Epithelial cell of prostate (primary cell): ENCODE results near the gene FBXL20.
"Not testable (repeated sequence)": the region's sequence is repeated elsewhere in the genome, so short reads cannot be mapped to it uniquely, and the experiment has no call there.

Experiments used
- DNase-seq: peaks from one replicate; pipeline ENCODE4 v3.0.0-alpha.2; 2011; ENCODE audit warnings: low read depth, low spot score
- H3K27ac ChIP-seq: fragments of 450-650 bp; 2 replicates; pipeline ENCODE4 v1.5.1; 2017; ENCODE audit warnings: mild to moderate bottlenecking

The FBXL20 gene

DNA sequence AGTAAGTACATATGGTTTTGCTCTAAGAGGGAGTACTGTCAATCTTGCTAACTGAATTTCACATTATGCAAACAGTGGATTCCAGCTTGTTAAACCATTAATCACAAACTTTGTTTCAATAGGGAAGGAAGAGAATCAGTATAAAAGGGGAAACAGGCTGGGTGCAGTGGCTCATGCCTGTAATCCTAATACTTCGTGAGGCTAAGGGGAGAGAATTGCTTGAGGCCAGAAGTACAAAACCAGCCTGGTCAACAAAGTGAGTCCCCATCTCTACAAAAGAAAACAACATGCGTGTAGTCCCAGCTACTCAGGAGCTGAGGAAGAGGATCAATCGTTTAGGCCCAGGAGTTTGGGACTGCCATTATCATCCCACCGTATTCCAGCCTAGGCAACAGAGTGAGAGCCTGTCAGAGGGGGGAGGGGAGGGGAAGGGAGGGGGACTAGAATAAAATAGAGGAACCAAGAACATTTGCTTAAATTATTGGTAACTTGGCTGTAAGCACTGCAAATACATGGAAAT lies 65.7 kb downstream of the FBXL20 start:
- H3K27ac ChIP-seq, result no peak overlapping the region
- no peak for DNase-seq

DNA sequence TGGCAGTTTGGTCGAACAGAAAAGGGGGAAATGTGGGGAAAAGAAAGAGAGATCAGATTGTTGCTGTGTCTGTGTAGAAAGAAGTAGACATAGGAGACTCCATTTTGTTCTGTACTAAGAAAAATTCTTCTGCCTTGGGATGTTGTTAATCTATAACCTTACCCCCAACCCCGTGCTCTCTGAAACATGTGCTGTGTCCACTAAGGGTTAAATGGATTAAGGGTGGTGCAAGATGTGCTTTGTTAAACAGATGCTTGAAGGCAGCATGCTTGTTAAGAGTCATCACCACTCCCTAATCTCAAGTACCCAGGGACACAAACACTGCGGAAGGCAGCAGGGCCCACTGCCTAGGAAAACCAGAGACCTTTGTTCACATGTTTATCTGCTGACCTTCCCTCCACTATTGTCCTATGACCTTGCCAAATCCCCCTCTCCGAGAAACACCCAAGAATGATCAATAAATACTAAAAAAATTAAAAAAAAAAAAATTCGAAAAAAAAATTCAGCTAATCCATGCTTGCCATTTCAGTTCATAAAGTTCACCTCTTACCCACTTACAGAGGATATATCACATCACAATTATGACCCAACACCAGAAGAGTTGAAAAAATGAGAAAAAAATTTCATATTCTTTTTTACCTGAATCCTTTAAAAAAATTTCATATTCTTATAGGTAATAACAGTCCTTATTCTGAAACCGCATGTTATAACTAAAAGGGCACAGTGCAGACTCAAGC lies 67.2 kb downstream of the FBXL20 start:
- H3K27ac ChIP-seq, DNase-seq: not testable (repeated sequence)

DNA sequence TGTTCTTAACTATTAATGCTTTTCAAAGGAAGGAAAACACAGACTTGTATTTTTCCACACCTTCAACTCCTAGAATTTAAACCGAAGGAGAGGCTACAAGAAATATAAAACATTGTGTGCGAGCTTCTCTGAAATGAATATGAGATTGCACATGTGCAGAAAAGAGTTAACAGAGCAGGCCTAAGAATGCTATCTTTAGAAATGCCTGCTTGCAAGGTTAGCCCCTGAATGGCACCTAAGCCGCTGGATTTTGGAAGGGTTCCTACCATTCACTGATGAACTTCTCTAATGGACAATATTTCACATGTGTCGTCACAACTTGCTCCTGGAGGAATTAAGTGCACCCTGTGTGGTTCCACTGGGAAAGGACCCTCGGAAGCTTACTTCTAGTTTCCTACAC lies 69.3 kb downstream of the FBXL20 start:
- H3K27ac ChIP-seq, result no peak overlapping the region
- no peak for DNase-seq

DNA sequence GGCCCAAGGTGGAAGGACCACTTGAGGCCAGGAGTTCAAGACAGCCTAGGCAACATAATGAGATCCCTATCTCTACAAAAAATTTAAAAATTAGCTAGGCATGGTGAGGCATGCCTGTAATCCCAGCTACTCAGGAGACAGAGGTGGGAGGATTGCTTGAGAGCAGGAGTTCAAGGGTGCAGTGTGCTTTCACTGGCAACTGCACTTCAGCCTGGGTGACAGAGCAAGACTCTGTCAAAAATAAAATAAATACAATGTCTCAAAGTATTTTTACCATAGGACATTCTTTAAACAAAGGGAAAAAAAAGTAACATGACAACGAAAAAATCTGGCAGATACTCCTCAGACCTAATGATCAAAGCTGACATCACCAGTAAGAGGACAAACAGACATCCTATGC lies 72.6 kb downstream of the FBXL20 start:
- no peak overlapping the region for H3K27ac ChIP-seq
- DNase-seq, result no peak

DNA sequence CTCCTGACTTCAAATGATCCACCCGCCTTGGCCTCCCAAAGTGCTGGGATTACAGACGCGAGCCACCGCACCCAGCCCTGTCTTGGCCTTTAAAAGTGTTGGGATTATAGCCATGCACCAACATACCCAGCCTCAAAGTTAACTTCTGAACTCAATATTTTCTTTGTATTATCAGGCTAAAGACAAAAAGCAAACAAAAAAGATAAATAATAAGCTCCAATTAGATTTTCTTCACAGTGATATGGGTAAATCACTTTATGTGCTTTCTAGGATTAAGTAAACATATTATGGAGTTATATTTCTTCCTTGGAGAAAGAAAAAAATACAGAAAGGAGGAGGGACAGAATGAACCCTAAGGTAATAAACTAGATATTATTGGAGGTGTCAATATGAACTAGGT lies 74.3 kb downstream of the FBXL20 start:
- no peak for DNase-seq
- H3K27ac ChIP-seq, result no peak overlapping the region

DNA sequence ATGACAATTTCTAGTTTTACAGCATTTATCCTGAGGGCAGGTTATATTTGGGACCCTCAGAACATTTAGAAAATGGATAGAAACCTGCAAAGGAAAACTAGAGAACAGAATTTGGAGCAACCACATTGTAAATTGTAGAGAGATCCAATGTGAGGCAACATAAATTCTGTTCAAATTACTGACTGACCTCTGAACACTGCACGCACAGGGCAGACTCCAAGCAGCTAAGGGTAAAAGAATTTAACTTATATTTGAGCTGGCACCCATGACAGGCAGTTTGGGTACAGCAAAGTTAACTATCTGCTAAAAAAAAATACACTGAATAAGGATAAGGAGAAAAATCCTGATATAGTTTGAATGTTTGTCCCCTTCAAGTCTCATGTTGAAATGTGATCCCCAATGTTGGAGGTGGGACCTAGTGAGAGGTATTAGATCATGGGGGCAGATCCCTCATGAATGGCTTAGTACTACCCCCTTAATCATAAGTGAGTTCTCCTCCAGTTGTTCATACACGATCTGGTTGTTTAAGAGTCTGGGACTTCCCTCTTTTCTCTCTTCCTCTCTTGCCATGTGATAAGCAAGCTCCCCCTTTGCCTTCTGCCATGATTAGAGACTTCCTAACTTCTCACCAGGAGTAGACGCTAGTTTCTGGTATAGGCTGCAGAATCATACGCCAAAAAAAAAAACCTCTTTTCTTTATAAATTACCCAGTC lies 75.7 kb downstream of the FBXL20 start:
- DNase-seq, result no peak
- no peak overlapping the region for H3K27ac ChIP-seq

DNA sequence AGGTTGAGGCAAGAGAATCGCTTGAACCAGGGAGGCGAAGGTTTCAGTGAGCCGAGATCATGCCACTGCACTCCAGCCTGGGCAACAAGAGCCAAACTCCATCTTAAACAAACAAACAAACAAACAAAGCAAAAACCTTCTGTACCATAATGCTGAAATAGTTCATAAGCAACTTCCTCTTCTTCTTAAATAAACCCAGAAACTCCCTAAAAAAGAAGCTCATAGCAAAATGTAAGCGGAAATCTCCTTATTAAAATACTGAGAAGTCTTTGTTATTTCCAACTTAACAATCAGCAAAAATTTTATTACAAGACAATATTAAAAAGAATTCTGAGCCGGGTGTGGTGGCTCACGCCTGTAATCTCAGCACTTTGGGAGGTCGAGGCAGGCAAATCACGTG lies 82.8 kb downstream of the FBXL20 start:
- no peak for DNase-seq

DNA sequence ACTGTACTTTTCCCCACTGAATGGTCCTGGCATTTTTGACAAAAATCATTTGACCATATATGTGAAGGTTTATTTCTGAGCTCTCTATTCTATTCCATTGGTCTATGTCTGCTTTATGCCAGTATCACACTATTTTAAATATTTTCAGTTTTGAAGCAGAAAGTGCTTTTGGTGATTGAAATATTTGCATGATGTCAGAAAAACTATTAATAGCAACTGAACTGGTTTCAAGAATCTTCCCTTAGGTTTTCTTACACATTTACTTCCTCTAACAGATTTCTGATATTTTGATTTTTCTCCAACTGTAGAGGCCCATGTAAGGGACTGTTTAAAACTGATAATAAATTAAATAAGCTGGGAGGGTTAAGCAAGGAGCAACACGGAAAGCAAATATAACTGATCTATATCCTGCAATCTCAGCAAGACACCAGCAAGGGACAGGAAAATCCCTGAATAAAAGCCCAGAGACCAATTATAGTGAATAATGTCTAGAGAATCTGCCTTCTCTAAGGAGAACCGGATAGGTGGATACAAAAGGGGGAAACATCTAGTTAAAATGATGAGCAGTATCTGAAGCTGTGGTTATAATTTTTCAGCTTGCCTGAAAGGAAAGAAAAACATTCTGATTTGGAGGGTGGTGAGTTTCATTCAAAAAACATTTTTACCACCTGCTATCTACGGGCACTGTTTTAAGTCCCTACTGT lies 94.8 kb downstream of the FBXL20 start:
- no peak overlapping the region for H3K27ac ChIP-seq
- no peak for DNase-seq

More for the DNA sequence above, 82.8 kb downstream of the FBXL20 start:
- no peak overlapping the region for H3K27ac ChIP-seq

DNA sequence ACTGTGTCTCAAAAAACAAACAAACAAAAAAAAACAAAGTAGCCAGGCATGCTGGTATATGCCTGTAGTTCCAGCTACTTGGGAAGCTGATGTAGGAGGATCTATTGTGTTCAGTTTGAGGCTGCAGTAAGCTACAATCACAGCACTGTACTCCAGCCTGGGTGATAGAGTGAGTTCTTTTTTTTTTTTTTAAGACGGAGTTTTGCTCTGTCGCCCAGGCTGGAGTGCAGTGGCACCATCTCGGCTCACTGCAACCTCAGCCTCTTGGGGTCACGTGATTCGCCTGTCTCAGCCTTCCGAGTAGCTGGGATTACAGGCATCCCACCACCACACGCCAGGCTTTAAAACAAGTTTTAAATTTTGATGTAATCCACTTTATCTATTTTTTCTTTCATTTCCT lies 95.4 kb downstream of the FBXL20 start:
- H3K27ac ChIP-seq, result no peak overlapping the region
- no peak for DNase-seq

DNA sequence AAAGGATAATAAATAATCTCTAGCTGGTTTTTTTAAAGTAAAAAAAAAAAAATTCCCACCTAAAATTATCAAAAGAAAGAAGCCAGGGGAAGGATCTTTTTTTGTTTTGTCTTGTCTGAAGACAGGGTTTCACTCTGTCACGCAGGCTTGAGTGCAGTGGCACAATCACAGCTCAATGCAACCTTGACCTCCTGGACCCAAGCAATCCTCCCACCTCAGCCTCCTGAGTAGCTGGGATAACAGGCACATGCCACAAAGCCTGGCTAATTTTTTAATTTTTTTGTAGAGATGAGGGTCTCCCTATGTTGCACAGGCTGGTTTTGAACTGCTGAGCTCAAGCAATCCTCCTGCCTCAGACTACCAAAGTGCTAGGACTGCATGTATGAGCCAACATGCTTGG lies 97.2 kb downstream of the FBXL20 start:
- DNase-seq, result no peak

DNA sequence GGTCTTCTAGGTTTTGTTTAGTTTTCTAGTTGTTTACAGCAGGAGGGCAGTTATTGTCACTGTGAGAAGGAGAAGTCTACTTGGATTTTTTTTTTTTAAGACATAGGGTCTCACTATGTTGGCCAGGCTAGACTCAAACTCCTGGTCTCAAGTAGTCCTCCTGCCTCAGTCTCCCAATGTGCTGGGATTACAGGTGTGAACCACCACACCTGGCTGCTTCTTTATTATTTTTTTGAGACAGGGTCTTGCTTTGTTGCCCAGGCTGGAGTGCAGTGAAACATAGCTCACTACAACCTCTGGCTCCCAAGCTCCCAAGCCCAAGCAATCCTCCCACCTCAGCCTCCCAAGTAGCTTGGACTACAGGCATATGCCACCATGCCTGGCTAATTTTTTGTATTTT lies 107.4 kb downstream of the FBXL20 start:
- no peak overlapping the region for H3K27ac ChIP-seq
- no peak for DNase-seq

More for the DNA sequence above, 97.2 kb downstream of the FBXL20 start:
- no peak overlapping the region for H3K27ac ChIP-seq

DNA sequence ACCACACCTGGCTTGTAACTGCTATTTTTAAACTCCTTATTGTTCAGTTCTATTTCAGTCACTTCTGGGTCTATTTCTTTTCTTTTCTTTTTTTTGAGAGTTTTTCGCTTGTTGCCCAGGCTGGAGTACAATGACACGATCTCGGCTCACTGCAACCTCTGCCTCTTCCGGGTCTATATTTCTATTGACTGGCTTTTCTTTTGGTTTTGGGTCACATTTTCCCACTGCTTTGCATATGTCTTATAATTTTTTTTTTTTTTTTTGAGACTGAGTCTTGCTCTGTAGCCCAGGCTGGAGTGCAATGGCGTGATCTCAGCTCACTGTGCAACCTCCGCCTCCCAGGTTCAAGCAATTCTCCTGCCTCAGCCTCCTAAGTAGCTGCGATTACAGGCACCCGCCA lies 108.9 kb downstream of the FBXL20 start:
- H3K27ac ChIP-seq, DNase-seq: not testable (repeated sequence)

DNA sequence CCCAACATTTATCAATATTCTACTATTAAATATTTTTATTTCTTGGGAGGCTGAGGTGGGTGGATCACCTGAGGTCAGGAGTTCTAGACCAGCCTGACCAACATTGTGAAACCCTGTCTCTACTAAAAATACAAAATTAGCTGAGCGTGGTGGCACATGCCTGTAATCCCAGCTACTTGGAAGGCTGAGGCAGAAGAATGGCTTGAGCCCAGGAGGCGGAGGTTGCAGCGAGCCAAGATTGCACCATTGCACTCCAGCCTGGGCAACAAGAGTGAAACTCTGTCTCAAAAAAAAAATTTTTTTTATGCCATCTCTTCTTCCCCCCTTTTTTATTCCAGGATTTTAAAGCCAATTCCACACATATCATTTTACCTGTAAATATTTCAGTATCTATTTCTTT lies 114.9 kb downstream of the FBXL20 start:
- DNase-seq, H3K27ac ChIP-seq: not testable (repeated sequence)

DNA sequence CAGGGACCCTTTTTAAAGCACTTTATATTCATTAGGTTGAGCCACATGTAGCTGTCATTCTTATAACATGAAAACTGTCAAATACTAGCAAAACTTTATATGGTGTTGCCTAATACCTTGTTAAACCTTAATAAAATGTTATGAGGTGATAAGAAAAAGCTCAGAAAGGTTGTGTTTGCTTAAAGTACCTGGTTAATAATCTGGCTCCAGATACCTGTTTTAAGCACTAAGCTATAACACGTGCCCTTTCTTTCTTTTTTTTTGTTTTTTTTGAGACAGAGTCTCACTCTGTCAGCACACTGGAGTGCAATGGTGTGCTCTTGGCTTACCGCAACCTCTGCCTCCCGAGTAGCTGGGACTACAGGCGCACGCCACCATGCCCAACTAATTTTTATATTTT lies 116.7 kb downstream of the FBXL20 start:
- H3K27ac ChIP-seq, result no peak overlapping the region
- DNase-seq, result no peak

DNA sequence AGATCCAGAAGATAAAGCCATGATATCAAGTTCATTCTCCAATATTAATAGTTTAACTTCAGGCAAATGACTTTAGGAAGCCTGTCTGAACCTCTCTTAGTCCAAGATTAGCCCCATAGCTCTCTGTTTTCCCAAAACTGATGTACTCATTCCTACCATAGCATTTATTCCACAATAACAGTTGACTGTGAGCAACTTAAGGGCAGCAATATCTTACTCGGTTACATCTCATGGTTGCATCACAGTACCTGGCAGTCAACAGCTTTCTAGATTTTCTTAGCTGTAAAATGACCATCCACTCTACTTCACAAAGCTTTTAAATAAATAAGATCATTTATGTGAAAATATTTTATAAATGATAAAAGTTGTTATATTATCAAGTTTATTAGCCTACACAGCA lies 117.5 kb downstream of the FBXL20 start:
- no peak overlapping the region for H3K27ac ChIP-seq
- DNase-seq, result no peak

DNA sequence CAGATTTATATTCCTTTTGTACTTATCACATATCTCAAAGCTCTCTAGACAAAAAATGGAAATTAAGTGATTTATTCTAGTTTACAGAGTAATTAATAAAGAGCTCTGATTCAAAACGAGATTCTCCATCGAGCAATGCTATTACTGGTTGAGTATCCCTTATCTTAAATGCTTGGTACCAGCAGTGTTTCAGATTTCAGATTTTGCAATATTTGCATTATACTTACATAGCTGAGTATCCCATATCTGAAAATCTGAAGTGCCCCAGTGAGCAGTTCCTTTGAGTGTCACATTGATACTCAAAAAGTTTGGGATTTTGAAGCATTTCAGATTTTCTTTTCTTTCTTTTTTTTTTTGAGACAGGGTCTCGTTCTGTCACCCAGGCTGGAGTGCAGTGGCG lies 118.3 kb downstream of the FBXL20 start:
- no peak for DNase-seq
- H3K27ac ChIP-seq, result no peak overlapping the region

DNA sequence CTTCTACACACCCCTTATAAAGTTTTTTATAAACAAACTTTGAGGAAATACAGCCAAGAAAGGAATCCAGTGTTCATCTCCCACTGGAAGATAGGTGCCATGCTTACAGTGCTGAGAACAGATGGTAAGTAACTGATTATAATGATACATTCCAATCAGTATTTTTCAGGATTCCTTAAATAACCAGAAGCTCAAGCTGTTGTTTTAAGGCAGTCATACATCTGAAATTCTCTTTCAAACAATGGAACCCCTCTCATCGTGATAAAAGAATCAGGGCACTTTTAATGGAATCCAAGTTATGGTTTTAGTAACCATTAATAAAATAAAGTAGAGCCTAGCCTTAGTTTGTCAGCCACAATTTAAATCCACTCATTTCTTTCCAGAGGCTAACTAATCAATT lies 119.6 kb downstream of the FBXL20 start:
- DNase-seq, result no peak
- no peak overlapping the region for H3K27ac ChIP-seq

DNA sequence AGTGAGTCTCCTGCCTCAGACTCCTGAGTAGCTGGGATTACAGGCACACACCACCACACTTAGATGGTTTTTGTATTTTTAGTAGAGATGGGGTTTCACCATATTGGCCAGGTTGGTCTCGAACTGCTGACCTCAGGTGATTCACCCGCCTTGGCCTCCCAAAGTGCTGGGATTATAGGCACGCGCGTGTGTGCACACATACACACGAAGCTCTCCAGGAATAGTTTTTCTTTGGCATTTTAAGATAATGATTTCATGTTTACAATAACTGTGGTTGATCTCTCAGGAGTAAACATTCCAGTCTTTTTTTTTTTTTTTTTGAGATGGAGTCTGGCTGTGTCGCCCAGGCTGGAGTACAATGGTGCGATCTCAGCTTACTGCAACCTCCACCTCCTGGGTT lies 123.2 kb downstream of the FBXL20 start:
- not testable (repeated sequence) for H3K27ac ChIP-seq, DNase-seq

DNA sequence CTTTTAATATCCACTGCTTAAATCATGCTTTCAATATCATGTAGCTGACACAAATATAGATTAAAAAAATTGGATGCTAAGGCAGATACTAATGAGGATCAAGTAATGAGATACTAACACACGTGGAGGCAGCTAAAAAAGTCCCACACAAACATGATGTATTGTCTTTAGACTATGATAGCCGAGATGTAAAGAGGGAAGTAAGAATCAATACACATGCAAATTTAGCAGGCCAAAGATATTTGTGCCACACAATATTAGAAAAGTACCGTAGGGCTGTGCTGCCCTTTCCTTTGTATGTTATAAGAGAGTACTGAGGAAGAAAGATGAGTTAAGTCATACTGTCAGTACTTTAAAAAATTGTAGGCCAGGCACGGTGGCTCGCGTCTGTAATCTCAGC lies 124.3 kb downstream of the FBXL20 start:
- no peak overlapping the region for H3K27ac ChIP-seq
- DNase-seq, result no peak

DNA sequence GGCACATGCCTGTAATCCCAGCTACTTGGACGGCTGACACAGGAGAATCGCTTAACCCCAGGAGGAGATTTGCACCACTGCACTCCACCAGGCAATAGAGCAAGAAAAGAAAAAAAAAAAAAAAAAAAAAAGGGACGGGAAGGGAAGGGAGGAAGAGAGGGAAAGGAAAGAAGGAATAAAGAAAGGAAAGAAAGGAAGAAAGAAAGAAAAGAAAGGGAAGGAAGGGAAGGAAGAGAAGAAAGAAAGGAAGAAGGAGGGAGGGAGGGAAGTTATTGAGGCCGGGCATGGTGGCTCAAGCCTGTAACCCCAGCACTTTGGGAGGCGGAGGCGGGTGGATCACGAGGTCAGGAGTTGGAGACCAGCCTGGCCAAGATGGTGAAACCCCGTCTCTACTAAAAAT lies 125.3 kb downstream of the FBXL20 start:
- no peak overlapping the region for H3K27ac ChIP-seq
- no peak for DNase-seq

DNA sequence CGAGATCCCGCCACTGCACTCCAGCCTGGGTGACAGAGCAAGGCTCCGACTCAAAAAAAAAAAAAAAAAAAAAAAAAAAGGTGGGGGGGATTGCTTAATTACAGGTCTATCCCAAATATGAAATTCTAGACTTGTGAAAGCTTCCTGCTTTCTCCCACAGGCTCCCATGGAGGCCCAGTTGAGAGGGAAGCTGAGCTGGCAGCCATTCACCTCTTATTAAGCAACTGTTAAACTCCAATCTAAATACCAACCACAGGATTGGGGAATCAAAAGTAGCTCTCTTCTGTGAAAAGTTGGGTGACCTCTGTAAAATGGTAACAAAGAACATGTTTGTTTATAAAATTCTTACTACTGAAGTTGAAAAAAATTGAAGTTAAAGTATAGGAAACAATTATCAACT lies 129.9 kb downstream of the FBXL20 start:
- DNase-seq, result no peak
- H3K27ac ChIP-seq, result no peak overlapping the region
